AG10803 (cell line): ENCODE data around the gene ARL4C.

ENCODE experiments used
- DNase-seq: peaks from one replicate; pipeline ENCODE4 v3.0.0; 2010; ENCODE audit warnings: low read depth
- H3K4me3 ChIP-seq: 2 replicates; pipeline ENCODE4 v1.5.1; 2011; ENCODE audit warnings: mild to moderate bottlenecking, low read length, control low read depth
- CTCF ChIP-seq: conservative IDR thresholded peaks from 2 replicates; pipeline ENCODE4 v1.5.1; 2011; ENCODE audit warnings: mild to moderate bottlenecking, low read length, control low read depth, inconsistent platforms

ARL4C gene

GRCh38 chr2:234487356-234487755 is 9.5 kb downstream of the ARL4C start:
- no peak for TF ChIP-seq CTCF
- no peak overlapping the region for H3K4me3 ChIP-seq
- no peak for DNase-seq

GRCh38 chr2:234483568-234484251 is 13.2 kb downstream of the ARL4C start:
- DNase-seq, result peak; percentile 18
- H3K4me3 ChIP-seq, result no peak overlapping the region
- peak; percentile 7; the same call in 1 of the 2 replicates for TF ChIP-seq CTCF

DNA sequence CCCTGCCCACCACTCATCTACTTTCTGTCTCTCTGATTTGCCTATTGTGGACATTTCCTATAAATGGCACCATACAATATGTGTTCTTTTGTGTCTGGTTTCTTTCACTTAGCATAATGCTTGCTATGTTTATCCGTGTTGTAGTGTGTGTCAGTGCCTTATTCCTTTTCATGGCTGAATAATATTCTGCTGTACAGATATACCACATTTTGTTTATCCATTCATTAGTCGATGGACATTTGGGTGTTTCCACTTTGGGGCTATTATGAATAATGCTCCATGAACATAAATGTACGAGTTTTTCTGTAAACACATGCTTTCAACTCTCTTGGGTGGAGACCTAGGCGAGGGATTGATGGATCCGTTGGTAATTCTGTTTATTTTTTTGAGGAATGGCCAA is 15.6 kb downstream of the ARL4C start:
- DNase-seq, result no peak
- no peak for TF ChIP-seq CTCF
- H3K4me3 ChIP-seq, result no peak overlapping the region

DNA sequence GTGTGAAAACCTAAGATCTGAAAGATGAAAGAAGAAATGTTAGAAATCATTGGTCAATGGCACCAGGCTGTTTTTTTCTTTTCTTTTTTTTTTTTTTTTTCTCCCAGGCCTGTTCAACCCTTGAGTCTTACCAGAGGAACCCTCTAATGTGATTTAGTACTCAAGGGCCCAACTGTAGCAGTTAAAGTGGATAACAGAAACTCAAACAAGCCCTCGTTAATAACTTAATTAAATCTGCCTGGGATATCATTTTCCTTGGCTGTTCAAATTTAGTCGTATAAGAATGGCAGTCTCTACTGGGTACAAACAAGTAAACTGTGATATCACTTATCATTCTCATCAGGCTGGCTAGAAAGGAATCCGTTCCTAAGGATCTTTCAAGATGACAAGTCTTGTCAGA is 16.5 kb downstream of the ARL4C start:
- DNase-seq, result no peak
- TF ChIP-seq CTCF, result no peak
- no peak overlapping the region for H3K4me3 ChIP-seq

GRCh38 chr2:234479465-234479864 is 17.4 kb downstream of the ARL4C start:
- no peak for TF ChIP-seq CTCF
- H3K4me3 ChIP-seq, result no peak overlapping the region
- no peak for DNase-seq

GRCh38 chr2:234478121-234478858 is 18.6 kb downstream of the ARL4C start:
- no peak overlapping the region for H3K4me3 ChIP-seq

More at GRCh38 chr2:234478121-234478858, 18.6 kb downstream of the ARL4C start:
- DNase-seq, result no peak
- no peak for TF ChIP-seq CTCF
